ENCODE measurements around the gene GSK3B.

- TF ChIP-seq POLR2A (IDR thresholded peaks at IDR 0.05; ENCODE audit: low read depth, low read length) (no peak), TAF1 (IDR thresholded peaks at IDR 0.05; ENCODE audit: low read depth, low read length) (no peak)
These were observed 96.1 kb downstream of the GSK3B start for GRCh38 chr3:119998166-119998565.
